ENCODE data around the gene ADAM19. TPM values are rescaled to one million over a fixed set of nuclear protein-coding genes. Genes with fewer than 3 reads are reported as not detected.

ADAM19 gene
- total RNA-seq, 1 donor from 2014 or later = 14.1 TPM

- H3K4me1 ChIP-seq (ENCODE audit: control insufficient read depth in 3 of 3, insufficient read depth in 3 of 3, low read length in 3 of 3) = peaks cover 25 to 41% (median 34%) of the 10 kb centered on the region in 3 donors
- no peak overlapping the region for H3K9ac ChIP-seq (ENCODE audit: low read depth in 1 of 3, low read length in 3 of 3)
- no peak overlapping the region for H3K27ac ChIP-seq (ENCODE audit: low read depth, low read length)
- no peaks in the 10 kb centered on the region for H3K27me3 ChIP-seq (ENCODE audit: control insufficient read depth in 3 of 3, insufficient read depth in 3 of 3, low read length in 3 of 3)
- no peaks in the 10 kb centered on the region for H3K36me3 ChIP-seq (ENCODE audit: control insufficient read depth in 3 of 3, insufficient read depth in 3 of 3, low read length in 3 of 3)
- H3K4me3 ChIP-seq (ENCODE audit: low read length in 3 of 3) = no peak overlapping the region
- H3K9me3 ChIP-seq (ENCODE audit: control insufficient read depth in 3 of 3, low read length in 3 of 3) = no peaks in the 10 kb centered on the region
Measured at GRCh38 chr5:157544623-157544989, 31.0 kb downstream of the ADAM19 start.

DNA sequence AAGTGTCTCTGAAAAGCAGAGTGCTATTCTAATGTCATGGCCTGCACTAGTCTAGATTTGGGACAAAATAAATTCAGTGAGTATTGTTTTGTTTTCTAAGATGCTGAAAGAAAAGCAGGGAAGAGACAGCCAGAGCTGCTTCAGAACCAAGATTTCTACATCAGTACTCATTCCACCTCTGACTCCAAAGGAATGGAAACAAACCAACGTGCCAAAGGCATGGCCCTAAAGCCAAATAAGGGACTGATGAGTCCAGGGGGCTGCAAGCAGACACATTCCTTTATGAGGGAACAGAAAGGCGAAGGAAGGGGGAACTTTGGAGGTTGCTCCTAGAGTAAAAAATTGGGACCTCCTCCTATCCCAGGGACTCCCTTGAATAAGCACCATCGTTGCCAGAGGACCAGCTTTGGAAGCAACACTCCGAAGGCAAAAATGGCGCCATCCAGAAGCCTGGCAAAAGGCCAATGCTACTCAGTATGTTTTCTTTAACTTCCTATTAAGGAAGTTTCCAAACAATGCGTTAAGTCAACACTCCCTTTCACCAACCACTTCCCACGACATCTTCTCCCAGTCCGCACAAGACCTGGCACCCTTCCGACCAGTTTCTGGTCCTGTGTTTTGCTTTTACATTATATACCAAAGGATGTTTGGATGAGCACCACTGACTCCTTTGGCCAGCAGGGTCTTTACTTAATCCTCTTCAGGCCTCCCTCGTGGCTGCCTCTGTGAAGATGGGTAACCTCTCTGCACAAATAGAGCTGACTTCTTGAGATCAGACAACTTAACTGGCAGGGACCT lies 31.6 kb downstream of the ADAM19 start:
- H3K27ac ChIP-seq (ENCODE audit: low read depth, low read length) = no peak overlapping the region

GRCh38 chr5:157542282-157543000 lies 33.1 kb downstream of the ADAM19 start:
- H3K9ac ChIP-seq (ENCODE audit: low read depth in 1 of 3, low read length in 3 of 3) = no peak overlapping the region
- no peaks in the 10 kb centered on the region for H3K9me3 ChIP-seq (ENCODE audit: control insufficient read depth in 3 of 3, low read length in 3 of 3)
- no peak overlapping the region for H3K27ac ChIP-seq (ENCODE audit: low read depth, low read length)
- no peaks in the 10 kb centered on the region for H3K27me3 ChIP-seq (ENCODE audit: control insufficient read depth in 3 of 3, insufficient read depth in 3 of 3, low read length in 3 of 3)
- H3K4me1 ChIP-seq (ENCODE audit: control insufficient read depth in 3 of 3, insufficient read depth in 3 of 3, low read length in 3 of 3) = peaks cover 14 to 25% (median 25%) of the 10 kb centered on the region in 3 donors
- H3K36me3 ChIP-seq (ENCODE audit: control insufficient read depth in 3 of 3, insufficient read depth in 3 of 3, low read length in 3 of 3) = peaks cover 0 to 3% (median 0%) of the 10 kb centered on the region in 3 donors
- H3K4me3 ChIP-seq (ENCODE audit: low read length in 3 of 3) = no peak overlapping the region

More for the DNA sequence above, 31.6 kb downstream of the ADAM19 start:
- Histone ChIP-seq H3K4me3 (ENCODE audit: low read length in 3 of 3) (no peak overlapping the region), H3K27me3 (ENCODE audit: control insufficient read depth in 3 of 3, insufficient read depth in 3 of 3, low read length in 3 of 3) (no peaks in the 10 kb centered on the region), H3K9me3 (ENCODE audit: control insufficient read depth in 3 of 3, low read length in 3 of 3) (no peaks in the 10 kb centered on the region), H3K36me3 (ENCODE audit: control insufficient read depth in 3 of 3, insufficient read depth in 3 of 3, low read length in 3 of 3) (no peaks in the 10 kb centered on the region), H3K4me1 (ENCODE audit: control insufficient read depth in 3 of 3, insufficient read depth in 3 of 3, low read length in 3 of 3) (peaks cover 25 to 39% (median 34%) of the 10 kb centered on the region in 3 donors), H3K9ac (ENCODE audit: low read depth in 1 of 3, low read length in 3 of 3) (no peak overlapping the region)

GRCh38 chr5:157541447-157542118 lies 34.0 kb downstream of the ADAM19 start:
- Histone ChIP-seq H3K9me3 (ENCODE audit: control insufficient read depth in 3 of 3, low read length in 3 of 3) (no peaks in the 10 kb centered on the region), H3K4me1 (ENCODE audit: control insufficient read depth in 3 of 3, insufficient read depth in 3 of 3, low read length in 3 of 3) (peaks cover 12 to 25% (median 21%) of the 10 kb centered on the region in 3 donors), H3K27ac (ENCODE audit: low read depth, low read length) (peak overlapping the region; percentile 38), H3K4me3 (ENCODE audit: low read length in 3 of 3) (no peak overlapping the region), H3K9ac (ENCODE audit: low read depth in 1 of 3, low read length in 3 of 3) (no peak overlapping the region), H3K27me3 (ENCODE audit: control insufficient read depth in 3 of 3, insufficient read depth in 3 of 3, low read length in 3 of 3) (no peaks in the 10 kb centered on the region), H3K36me3 (ENCODE audit: control insufficient read depth in 3 of 3, insufficient read depth in 3 of 3, low read length in 3 of 3) (peaks cover 0 to 4% (median 4%) of the 10 kb centered on the region in 3 donors)

GRCh38 chr5:157540707-157541446 lies 34.7 kb downstream of the ADAM19 start:
- Histone ChIP-seq H3K4me1 (ENCODE audit: control insufficient read depth in 3 of 3, insufficient read depth in 3 of 3, low read length in 3 of 3) (peaks cover 10 to 20% (median 16%) of the 10 kb centered on the region in 3 donors), H3K9ac (ENCODE audit: low read depth in 1 of 3, low read length in 3 of 3) (peak overlapping the region in 1 of 3 donors; percentile 1), H3K27ac (ENCODE audit: low read depth, low read length) (peak overlapping the region; percentile 38), H3K36me3 (ENCODE audit: control insufficient read depth in 3 of 3, insufficient read depth in 3 of 3, low read length in 3 of 3) (peaks cover 0 to 6% (median 4%) of the 10 kb centered on the region in 3 donors), H3K27me3 (ENCODE audit: control insufficient read depth in 3 of 3, insufficient read depth in 3 of 3, low read length in 3 of 3) (no peaks in the 10 kb centered on the region), H3K9me3 (ENCODE audit: control insufficient read depth in 3 of 3, low read length in 3 of 3) (no peaks in the 10 kb centered on the region), H3K4me3 (ENCODE audit: low read length in 3 of 3) (no peak overlapping the region)

DNA sequence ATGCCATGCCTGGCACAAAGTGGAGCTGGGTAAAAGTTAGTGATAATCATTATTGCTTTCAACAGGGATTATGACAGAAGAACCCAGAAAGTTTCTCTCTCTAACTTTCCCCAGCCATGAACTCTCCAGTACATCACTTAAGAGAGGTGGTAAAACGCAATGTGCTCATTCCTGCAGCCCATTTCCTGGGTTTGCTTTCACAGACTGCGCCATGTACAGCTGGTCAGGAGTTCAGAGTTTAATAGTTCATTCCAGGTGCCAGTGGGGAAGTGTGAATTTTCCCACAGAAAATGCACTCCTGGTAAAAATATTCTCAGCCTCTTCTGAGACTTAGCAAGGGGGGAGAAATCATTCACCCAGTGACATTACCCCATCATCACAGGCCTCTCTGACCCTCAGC lies 35.5 kb downstream of the ADAM19 start:
- H3K9ac ChIP-seq (ENCODE audit: low read depth in 1 of 3, low read length in 3 of 3) = no peak overlapping the region
- H3K36me3 ChIP-seq (ENCODE audit: control insufficient read depth in 3 of 3, insufficient read depth in 3 of 3, low read length in 3 of 3) = peaks cover 0 to 6% (median 4%) of the 10 kb centered on the region in 3 donors
- no peaks in the 10 kb centered on the region for H3K27me3 ChIP-seq (ENCODE audit: control insufficient read depth in 3 of 3, insufficient read depth in 3 of 3, low read length in 3 of 3)
- no peak overlapping the region for H3K27ac ChIP-seq (ENCODE audit: low read depth, low read length)
- H3K4me1 ChIP-seq (ENCODE audit: control insufficient read depth in 3 of 3, insufficient read depth in 3 of 3, low read length in 3 of 3) = peaks cover 16 to 22% (median 18%) of the 10 kb centered on the region in 3 donors
- H3K9me3 ChIP-seq (ENCODE audit: control insufficient read depth in 3 of 3, low read length in 3 of 3) = no peaks in the 10 kb centered on the region
- no peak overlapping the region for H3K4me3 ChIP-seq (ENCODE audit: low read length in 3 of 3)

GRCh38 chr5:157539503-157540022 lies 36.0 kb downstream of the ADAM19 start:
- Histone ChIP-seq H3K27me3 (ENCODE audit: control insufficient read depth in 3 of 3, insufficient read depth in 3 of 3, low read length in 3 of 3) (no peaks in the 10 kb centered on the region), H3K27ac (ENCODE audit: low read depth, low read length) (no peak overlapping the region), H3K4me3 (ENCODE audit: low read length in 3 of 3) (no peak overlapping the region), H3K9ac (ENCODE audit: low read depth in 1 of 3, low read length in 3 of 3) (no peak overlapping the region), H3K36me3 (ENCODE audit: control insufficient read depth in 3 of 3, insufficient read depth in 3 of 3, low read length in 3 of 3) (peaks cover 0 to 6% (median 4%) of the 10 kb centered on the region in 3 donors), H3K4me1 (ENCODE audit: control insufficient read depth in 3 of 3, insufficient read depth in 3 of 3, low read length in 3 of 3) (peaks cover 22 to 28% (median 22%) of the 10 kb centered on the region in 3 donors), H3K9me3 (ENCODE audit: control insufficient read depth in 3 of 3, low read length in 3 of 3) (no peaks in the 10 kb centered on the region)

- H3K27ac ChIP-seq (ENCODE audit: low read depth, low read length) = no peak overlapping the region
- no peaks in the 10 kb centered on the region for H3K27me3 ChIP-seq (ENCODE audit: control insufficient read depth in 3 of 3, insufficient read depth in 3 of 3, low read length in 3 of 3)
- H3K9ac ChIP-seq (ENCODE audit: low read depth in 1 of 3, low read length in 3 of 3) = no peak overlapping the region
- no peak overlapping the region for H3K4me3 ChIP-seq (ENCODE audit: low read length in 3 of 3)
- peaks cover 27 to 35% (median 33%) of the 10 kb centered on the region in 3 donors for H3K4me1 ChIP-seq (ENCODE audit: control insufficient read depth in 3 of 3, insufficient read depth in 3 of 3, low read length in 3 of 3)
- no peaks in the 10 kb centered on the region for H3K9me3 ChIP-seq (ENCODE audit: control insufficient read depth in 3 of 3, low read length in 3 of 3)
- H3K36me3 ChIP-seq (ENCODE audit: control insufficient read depth in 3 of 3, insufficient read depth in 3 of 3, low read length in 3 of 3) = peaks cover 0 to 6% (median 4%) of the 10 kb centered on the region in 3 donors
Measured at GRCh38 chr5:157538311-157538710, 37.3 kb downstream of the ADAM19 start.
